Measurements from ENCODE around the gene MUC15.

Gene MUC15

GRCh38 chr11:26578998-26579661, 7.1 kb upstream of the MUC15 start:
- in situ Hi-C loops (cut with MboI; ENCODE audit: low sequenced_read_pairs) = no loop called here

- in situ Hi-C loops (cut with MboI; ENCODE audit: low sequenced_read_pairs) = no loop called here
Observed at GRCh38 chr11:26575946-26576345, 3.9 kb upstream of the MUC15 start.

- in situ Hi-C loops (cut with MboI; ENCODE audit: low sequenced_read_pairs) = no loop called here
Observed at GRCh38 chr11:26573896-26574295, 1.8 kb upstream of the MUC15 start.

- in situ Hi-C loops (cut with MboI; ENCODE audit: low sequenced_read_pairs) = no loop called here
Observed at GRCh38 chr11:26572770-26573402, 823 bp upstream of the MUC15 start.

- in situ Hi-C loops (cut with MboI; ENCODE audit: low sequenced_read_pairs) = no loop called here
Observed at GRCh38 chr11:26569646-26570045, 2.4 kb downstream of the MUC15 start.

GRCh38 chr11:26558190-26558589, 13.9 kb downstream of the MUC15 start:
- in situ Hi-C loops (cut with MboI; ENCODE audit: low sequenced_read_pairs) = no loop called here

- in situ Hi-C loops (cut with MboI; ENCODE audit: low sequenced_read_pairs) = no loop called here
Observed at GRCh38 chr11:26557666-26558065, 14.4 kb downstream of the MUC15 start.

- in situ Hi-C loops (cut with MboI; ENCODE audit: low sequenced_read_pairs) = no loop called here
Observed at GRCh38 chr11:26556582-26556981, 15.5 kb downstream of the MUC15 start.

- in situ Hi-C loops (cut with MboI; ENCODE audit: low sequenced_read_pairs) = no loop called here
Observed at GRCh38 chr11:26554455-26554854, 17.6 kb downstream of the MUC15 start.

GRCh38 chr11:26553182-26553581, 18.9 kb downstream of the MUC15 start:
- in situ Hi-C loops (cut with MboI; ENCODE audit: low sequenced_read_pairs) = no loop called here

- in situ Hi-C loops (cut with MboI; ENCODE audit: low sequenced_read_pairs) = no loop called here
Observed at GRCh38 chr11:26551186-26551801, 20.8 kb downstream of the MUC15 start.

- in situ Hi-C loops (cut with MboI; ENCODE audit: low sequenced_read_pairs) = no loop called here
Observed at GRCh38 chr11:26550022-26550421, 22.0 kb downstream of the MUC15 start.

- in situ Hi-C loops (cut with MboI; ENCODE audit: low sequenced_read_pairs) = no loop called here
Observed at GRCh38 chr11:26549176-26549575, 22.9 kb downstream of the MUC15 start.

- in situ Hi-C loops (cut with MboI; ENCODE audit: low sequenced_read_pairs) = no loop called here
Observed at GRCh38 chr11:26541870-26542269, 30.2 kb downstream of the MUC15 start.

GRCh38 chr11:26539517-26539916, 32.5 kb downstream of the MUC15 start:
- in situ Hi-C loops (cut with MboI; ENCODE audit: low sequenced_read_pairs) = no loop called here

- in situ Hi-C loops (cut with MboI; ENCODE audit: low sequenced_read_pairs) = no loop called here
Observed at GRCh38 chr11:26537341-26537740, 34.7 kb downstream of the MUC15 start.

GRCh38 chr11:26527685-26528084, 44.4 kb downstream of the MUC15 start:
- in situ Hi-C loops (cut with MboI; ENCODE audit: low sequenced_read_pairs) = no loop called here

- in situ Hi-C loops (cut with MboI; ENCODE audit: low sequenced_read_pairs) = no loop called here
Observed at GRCh38 chr11:26522912-26523610, 49.0 kb downstream of the MUC15 start.

- in situ Hi-C loops (cut with MboI; ENCODE audit: low sequenced_read_pairs) = no loop called here
Observed at GRCh38 chr11:26519469-26519868, 52.6 kb downstream of the MUC15 start.

- in situ Hi-C loops (cut with MboI; ENCODE audit: low sequenced_read_pairs) = no loop called here
Observed at GRCh38 chr11:26512196-26512595, 59.9 kb downstream of the MUC15 start.

GRCh38 chr11:26510756-26511155, 61.3 kb downstream of the MUC15 start:
- in situ Hi-C loops (cut with MboI; ENCODE audit: low sequenced_read_pairs) = no loop called here

GRCh38 chr11:26510164-26510563, 61.9 kb downstream of the MUC15 start:
- in situ Hi-C loops (cut with MboI; ENCODE audit: low sequenced_read_pairs) = no loop called here

All from HL-60/S4 treated with phorbol 12-myristate 13-acetate at 8.2 ng/mL for 4 days and 3 days (cell line).